K562 (cell line): ENCODE results near the gene C9orf40. TPM values are rescaled to one million over a fixed set of nuclear protein-coding genes. Genes with fewer than 3 reads are reported as not detected.

Experiments
- ATAC-seq: fragments of 200-7000 bp; cut with Tn5 transposase; 3 replicates; pipeline ENCODE4 v1.9.1; 2020; ENCODE audit warnings: moderate library complexity
- BruUV-seq: library from RNA; stranded (reverse); fragments of 400-500 nt; replicated peaks from 2 replicates; lab custom pipeline; 2021; lab: Mats Ljungman, UMichigan
- CTCF ChIA-PET: fragments of 300-600 bp; formaldehyde crosslinking; extraction: SDS; loops from one replicate; lab custom pipeline; 2021; ENCODE audit warnings: low intra/inter-chr PET ratio; lab: Yijun Ruan, JAX
- POLR2A ChIA-PET: fragments of 300-600, 350-650 bp; sonication (Branson Sonifier 250); formaldehyde crosslinking; extraction: SDS; loops from one replicate; lab custom pipeline; 2021; ENCODE audit warnings: antibody characterized with exemption, inconsistent platforms; lab: Yijun Ruan, JAX
- DNase-seq, 4 experiments: peaks; one replicate each; pipeline versions ENCODE4 v3.0.0 to v3.0.0-alpha.2; 2011 to 2018; ENCODE audit warnings: low spot score in 3 of 4, mixed read lengths in 3 of 4; ENCODE audit errors: extremely low read depth in 1 of 4
- FAIRE-seq: peaks from 2 replicates; lab custom pipeline; 2011; peaks lifted over from hg19 to GRCh38; lab: Jason Lieb, UNC
- H2AFZ ChIP-seq: 2 replicates; pipeline ENCODE4 v1.6.0; 2011; ENCODE audit warnings: low read depth, low read length, control low read depth, inconsistent platforms
- H3K27ac ChIP-seq: fragments of 200-600 bp; 3 replicates; pipeline ENCODE4 v1.8.0; 2011; ENCODE audit warnings: low read depth, mild to moderate bottlenecking, control low read depth, inconsistent platforms, low read length, moderate library complexity, mixed read lengths; ENCODE audit errors: extremely low read depth
- H3K27me3 ChIP-seq, 2 experiments: fragments of 300-600 bp in 1 of 2; 2 replicates in 1 of 2; 3 replicates in 1 of 2; pipeline versions ENCODE4 v1.6.0 to v1.8.0; 2011; ENCODE audit warnings: inconsistent platforms in 2 of 2, low read length in 2 of 2, mild to moderate bottlenecking in 1 of 2, mixed read lengths in 1 of 2, moderate library complexity in 1 of 2; ENCODE audit not compliant: control insufficient read depth in 2 of 2, insufficient read depth in 2 of 2
- H3K36me3 ChIP-seq: fragments of 300-600 bp; 3 replicates; pipeline ENCODE4 v1.8.0; 2011; ENCODE audit warnings: mild to moderate bottlenecking, low read length, inconsistent platforms; ENCODE audit not compliant: control insufficient read depth, insufficient read depth
- H3K4me1 ChIP-seq, 2 experiments: fragments of 200-600 bp in 1 of 2; replicated peaks in 1 of 2; 2 replicates in 1 of 2; 3 replicates in 1 of 2; pipeline versions ENCODE4 v1.5.1 to v1.8.0; 2011; ENCODE audit warnings: inconsistent platforms in 2 of 2, low read length in 2 of 2, mild to moderate bottlenecking in 1 of 2, mixed read lengths in 1 of 2, moderate library complexity in 1 of 2; ENCODE audit not compliant: control insufficient read depth in 2 of 2, insufficient read depth in 2 of 2
- H3K4me2 ChIP-seq: 2 replicates; pipeline ENCODE4 v1.6.1; 2011; ENCODE audit warnings: low read length, control low read depth, inconsistent platforms, mixed read lengths; ENCODE audit not compliant: insufficient read depth
- H3K4me3 ChIP-seq: fragments of 200-600 bp; sonication (generic), shearing (Covaris generic); 2 replicates; pipeline ENCODE4 v1.5.1; 2016; ENCODE audit warnings: control low read depth, inconsistent platforms
- H3K79me2 ChIP-seq: fragments of 200-600 bp; 3 replicates; pipeline ENCODE4 v1.8.0; 2011; ENCODE audit warnings: low read length, inconsistent platforms; ENCODE audit not compliant: control insufficient read depth, insufficient read depth
- H3K9ac ChIP-seq, 2 experiments: 2 replicates each; pipeline versions ENCODE4 v1.6.0 to v1.6.1; 2011; ENCODE audit warnings: low read depth in 2 of 2, low read length in 2 of 2, control low read depth in 1 of 2, inconsistent platforms in 1 of 2, mild to moderate bottlenecking in 1 of 2, mixed read lengths in 1 of 2; ENCODE audit not compliant: insufficient read depth in 1 of 2
- H3K9me1 ChIP-seq: one replicate; pipeline ENCODE4 v1.6.0; 2011; ENCODE audit warnings: inconsistent platforms, mild to moderate bottlenecking, low read length, moderate library complexity; ENCODE audit not compliant: control insufficient read depth, insufficient read depth
- H3K9me3 ChIP-seq: replicated peaks from 2 replicates; pipeline ENCODE4 v1.5.1; 2011; ENCODE audit warnings: low read depth, low read length, inconsistent platforms; ENCODE audit not compliant: control insufficient read depth, insufficient read depth
- H4K20me1 ChIP-seq: replicated peaks from 2 replicates; pipeline ENCODE4 v1.6.1; 2011; ENCODE audit warnings: low read length, inconsistent platforms, mixed read lengths; ENCODE audit not compliant: control insufficient read depth, insufficient read depth
- CREB3L1 ChIP-seq: fragments of 450-650 bp; IDR thresholded peaks from 2 replicates; pipeline ENCODE4 v1.6.1; 2014; ENCODE audit warnings: low read depth, mild to moderate bottlenecking, moderate library complexity, borderline replicate concordance
- EP300 ChIP-seq: IDR thresholded peaks from 2 replicates; pipeline ENCODE4 v1.6.1; 2012; ENCODE audit warnings: low read length, improper control_type of control experiment
- GATA2 ChIP-seq: sonication (generic); formaldehyde crosslinking; IDR thresholded peaks from 2 replicates; pipeline ENCODE4 v1.4.0; 2020; ENCODE audit warnings: mild to moderate bottlenecking, missing genetic modification reagents
- POU5F1 ChIP-seq: fragments of 150-350 bp; IDR thresholded peaks from 2 replicates; pipeline ENCODE4 v1.6.1; 2014; ENCODE audit warnings: borderline replicate concordance, low read length, low read depth, mild to moderate bottlenecking; ENCODE audit not compliant: partially characterized antibody
- RAD21 ChIP-seq, 2 experiments: fragments of 250-450 bp in 1 of 2; fragments of 450-650 bp in 1 of 2; sonication (Bioruptor Pico) in 1 of 2; formaldehyde crosslinking in 1 of 2; IDR thresholded peaks in 1 of 2; conservative IDR thresholded peaks in 1 of 2; 2 replicates each; pipeline versions ENCODE4 v1.4.0 to v1.8.0; 2020 to 2022; ENCODE audit warnings: mild to moderate bottlenecking in 2 of 2, moderate library complexity in 1 of 2
- SMC3 ChIP-seq: conservative IDR thresholded peaks from 2 replicates; pipeline ENCODE4 v1.6.1; 2011; ENCODE audit warnings: low read depth, low read length, improper control_type of control experiment; ENCODE audit not compliant: insufficient read depth
- ZNF778 ChIP-seq: fragments of 450-650 bp; formaldehyde crosslinking; IDR thresholded peaks from 2 replicates; pipeline ENCODE4 v1.4.0; 2020; ENCODE audit warnings: mild to moderate bottlenecking, moderate library complexity
- WGBS: fragments of 100-300 bp; shearing (Covaris generic); methylation state at CpG from one replicate; pipeline ENCODE4 v1.1.6; 2016; ENCODE audit warnings: low coverage, mixed read lengths; ENCODE audit not compliant: insufficient coverage; ENCODE audit errors: missing lambda C conversion rate; 5-methylcytosine and 5-hydroxymethylcytosine counted together
- in situ Hi-C: fragments of 300-500 bp; cut with MboI; formaldehyde crosslinking; loops from 4 replicates; pipeline ENCODE4 v1.15.0; 2018; ENCODE audit warnings: inconsistent platforms, mixed read lengths
- intact Hi-C: fragments of 100-400 bp; cut with micrococcal nuclease; formaldehyde crosslinking; loops from 2 replicates; pipeline ENCODE4 v1.14.2; 2022
- polyA plus RNA-seq, 8 experiments: library from polyadenylated mRNA; depleted of rRNA in 4 of 8; stranded (reverse) in 5 of 8; unstranded in 3 of 8; fragments of >200 nt; fragmentation: Nextera tagmentation in 2 of 8; fragmentation: Illumina TruSeq in 1 of 8; extraction: Ambion mirVana in 2 of 8; extraction: Trizol in 1 of 8; gene quantifications; 2 replicates each; pipeline versions ENCODE4 v1.2.1 to v1.2.3, GENCODE V29; 2011 to 2014; ENCODE audit warnings: inconsistent platforms in 1 of 8, missing spikeins in 1 of 8
- total RNA-seq, 7 experiments: library from RNA; depleted of rRNA in 6 of 7; stranded (reverse); fragments of >200 nt in 6 of 7; fragmentation: Illumina TruSeq in 2 of 7; extraction: Trizol in 2 of 7; gene quantifications; 2 replicates each; pipeline versions ENCODE4 v1.2.1 to v1.2.3, GENCODE V29; 2011 to 2021; ENCODE audit warnings: low replicate concordance in 1 of 7
- TF ChIP-seq, protein P1 (sequence below), 2 experiments: IDR thresholded peaks; 2 replicates each; pipeline ENCODE4 v1.6.1; 2011; ENCODE audit warnings: borderline replicate concordance in 1 of 2, control low read depth in 1 of 2, low read depth in 1 of 2, low read length in 1 of 2, mild to moderate bottlenecking in 1 of 2, mixed read lengths in 1 of 2, moderate library complexity in 1 of 2; ENCODE audit not compliant: insufficient read depth in 1 of 2, insufficient read length in 1 of 2, poor library complexity in 1 of 2, severe bottlenecking in 1 of 2; ENCODE audit errors: extremely low read depth in 1 of 2
- TF ChIP-seq, protein P2 (sequence below): fragments of 450-650 bp; formaldehyde crosslinking; IDR thresholded peaks from 2 replicates; pipeline ENCODE4 v1.4.0; 2020; ENCODE audit warnings: mild to moderate bottlenecking, moderate library complexity
- TF ChIP-seq, protein P3 (sequence below): fragments of 250-450 bp; sonication (Bioruptor Pico); IDR thresholded peaks from 2 replicates; pipeline ENCODE4 v1.8.0; 2021; ENCODE audit warnings: borderline replicate concordance, mild to moderate bottlenecking, moderate library complexity; ENCODE audit not compliant: poor library complexity, severe bottlenecking

C9orf40 gene
- total and polyA plus RNA-seq, 9 of the 15 experiments (the other 6 are each of a cell fraction or from before 2014, with no cell fraction given), result 5.6 to 17.3 (median 8.7) TPM

DNA sequence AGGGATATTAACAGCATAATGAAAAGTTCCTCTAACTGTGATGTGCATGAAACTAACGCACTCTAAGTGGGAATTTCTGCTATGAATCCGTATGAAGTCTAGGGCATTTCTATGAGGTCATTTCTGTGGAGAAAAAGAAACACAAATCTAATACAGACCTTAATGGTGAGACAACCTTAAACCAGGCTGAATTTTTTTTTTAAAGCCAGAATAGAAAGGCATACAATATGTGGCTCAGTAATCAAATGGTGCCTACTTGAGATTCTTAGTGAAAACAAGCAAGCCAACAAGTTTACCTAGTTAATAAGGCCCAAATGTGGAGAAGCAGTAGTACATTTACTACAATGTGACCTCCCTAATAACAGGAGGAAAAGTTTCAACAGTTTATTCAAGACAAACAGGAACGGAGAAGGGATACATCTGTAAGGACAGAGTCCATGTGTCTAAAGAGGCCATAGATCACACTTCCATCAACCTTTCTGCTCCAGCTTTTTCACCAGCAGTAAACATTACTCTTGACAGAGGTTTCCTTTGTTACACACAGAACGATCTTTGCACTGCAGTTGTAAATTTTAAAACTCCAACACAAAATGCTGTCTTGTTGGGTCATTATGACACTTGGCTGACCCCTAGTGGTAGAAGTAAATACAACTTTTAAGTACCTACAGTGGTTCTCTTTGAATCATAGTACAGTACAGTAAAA is 49.2 kb upstream of the C9orf40 start (continued):
- TF ChIP-seq, protein P1, sequence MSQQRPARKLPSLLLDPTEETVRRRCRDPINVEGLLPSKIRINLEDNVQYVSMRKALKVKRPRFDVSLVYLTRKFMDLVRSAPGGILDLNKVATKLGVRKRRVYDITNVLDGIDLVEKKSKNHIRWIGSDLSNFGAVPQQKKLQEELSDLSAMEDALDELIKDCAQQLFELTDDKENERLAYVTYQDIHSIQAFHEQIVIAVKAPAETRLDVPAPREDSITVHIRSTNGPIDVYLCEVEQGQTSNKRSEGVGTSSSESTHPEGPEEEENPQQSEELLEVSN (IDR thresholded peaks at IDR 0.05; ENCODE audit: borderline replicate concordance in 1 of 2, extremely low read depth in 1 of 2, insufficient read depth in 1 of 2, insufficient read length in 1 of 2, low read depth in 1 of 2, low read length in 1 of 2, poor library complexity in 1 of 2, severe bottlenecking in 1 of 2), result no peak
- peak; percentile 69 to 80 for TF ChIP-seq RAD21 (CRISPR knock-in tag; conservative IDR thresholded peaks at IDR 0.05 in 1 of 2, IDR thresholded peaks at IDR 0.05 in 1 of 2)
- TF ChIP-seq, protein P2, sequence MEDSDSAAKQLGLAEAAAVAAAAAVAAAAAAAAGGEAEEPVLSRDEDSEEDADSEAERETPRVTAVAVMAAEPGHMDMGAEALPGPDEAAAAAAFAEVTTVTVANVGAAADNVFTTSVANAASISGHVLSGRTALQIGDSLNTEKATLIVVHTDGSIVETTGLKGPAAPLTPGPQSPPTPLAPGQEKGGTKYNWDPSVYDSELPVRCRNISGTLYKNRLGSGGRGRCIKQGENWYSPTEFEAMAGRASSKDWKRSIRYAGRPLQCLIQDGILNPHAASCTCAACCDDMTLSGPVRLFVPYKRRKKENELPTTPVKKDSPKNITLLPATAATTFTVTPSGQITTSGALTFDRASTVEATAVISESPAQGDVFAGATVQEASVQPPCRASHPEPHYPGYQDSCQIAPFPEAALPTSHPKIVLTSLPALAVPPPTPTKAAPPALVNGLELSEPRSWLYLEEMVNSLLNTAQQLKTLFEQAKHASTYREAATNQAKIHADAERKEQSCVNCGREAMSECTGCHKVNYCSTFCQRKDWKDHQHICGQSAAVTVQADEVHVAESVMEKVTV, result peak; percentile 53; the same call in 1 of the 2 replicates
- TF ChIP-seq SMC3, result peak; percentile 37
- no peak for TF ChIP-seq POU5F1

DNA sequence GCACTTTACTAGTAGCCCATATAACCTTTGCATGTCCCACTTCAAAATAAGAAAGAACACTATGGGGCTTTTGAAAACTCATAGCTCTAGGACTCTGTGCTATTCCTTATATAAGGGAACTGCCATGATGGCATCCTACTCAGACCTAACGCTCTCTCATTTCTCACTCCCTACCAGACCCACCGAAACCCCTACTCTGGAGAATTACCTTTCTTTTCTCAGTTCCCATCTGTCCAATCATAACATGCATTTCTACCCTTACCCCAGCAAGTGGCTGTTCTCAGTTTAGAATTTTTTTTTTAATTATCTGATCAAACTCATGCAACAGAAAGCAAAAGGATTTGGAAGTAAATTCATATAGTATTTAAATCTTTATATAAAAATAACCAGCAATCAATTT is 48.1 kb upstream of the C9orf40 start:
- ATAC-seq (no peak), FAIRE-seq (no peak), DNase-seq (no peak)
- no peak overlapping the region for H3K4me2 ChIP-seq
- ChIA-PET CTCF (interaction anchor here (1.9 to 2.3 kb wide), 2 partner anchors 224 to 227 kb away, joined by 8 to 19 read pairs; no protein-coding TSS in a partner anchor), POLR2A (no interaction called here)
- in situ Hi-C loops (loop anchor here (5.0 kb wide), 1 partner anchor 229 kb away; no protein-coding TSS in a partner anchor), intact Hi-C loops (no loop called here)
- H3K36me3 ChIP-seq, result peaks cover 27% of the 10 kb centered on the region
- H3K4me1 ChIP-seq, result no peaks in the 10 kb centered on the region
- no peaks in the 10 kb centered on the region for H4K20me1 ChIP-seq
- no peaks in the 10 kb centered on the region for H3K79me2 ChIP-seq
- H3K9me1 ChIP-seq, result no peaks in the 10 kb centered on the region
- H2AFZ ChIP-seq, result no peak overlapping the region
- no peak overlapping the region for H3K27ac ChIP-seq
- no peak overlapping the region for H3K9ac ChIP-seq
- no peaks in the 10 kb centered on the region for H3K9me3 ChIP-seq
- WGBS, result 100% methylated on average over 2 of the region's 2 CpGs
- no peaks in the 10 kb centered on the region for H3K27me3 ChIP-seq
- no TSS peak for BruUV-seq
- no peak overlapping the region for H3K4me3 ChIP-seq
- no peak for TF ChIP-seq EP300
- no peak for TF ChIP-seq CREB3L1
- no peak for TF ChIP-seq GATA2 (CRISPR knock-in tag)
- TF ChIP-seq ZNF778 (CRISPR knock-in tag), result no peak
- TF ChIP-seq, protein P3, sequence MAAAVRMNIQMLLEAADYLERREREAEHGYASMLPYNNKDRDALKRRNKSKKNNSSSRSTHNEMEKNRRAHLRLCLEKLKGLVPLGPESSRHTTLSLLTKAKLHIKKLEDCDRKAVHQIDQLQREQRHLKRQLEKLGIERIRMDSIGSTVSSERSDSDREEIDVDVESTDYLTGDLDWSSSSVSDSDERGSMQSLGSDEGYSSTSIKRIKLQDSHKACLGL, result no peak
